Right forelimb (tissue), 1 donor: ENCODE measurements around the gene FMNL2.
"Not testable (repeated sequence)": the region's sequence is repeated elsewhere in the genome, so short reads cannot be mapped to it uniquely, and the experiment has no call there.

ENCODE experiments used
- DNase-seq: peaks from one replicate; pipeline ENCODE4 v3.0.0-alpha.2; 2018

The FMNL2 gene

DNA sequence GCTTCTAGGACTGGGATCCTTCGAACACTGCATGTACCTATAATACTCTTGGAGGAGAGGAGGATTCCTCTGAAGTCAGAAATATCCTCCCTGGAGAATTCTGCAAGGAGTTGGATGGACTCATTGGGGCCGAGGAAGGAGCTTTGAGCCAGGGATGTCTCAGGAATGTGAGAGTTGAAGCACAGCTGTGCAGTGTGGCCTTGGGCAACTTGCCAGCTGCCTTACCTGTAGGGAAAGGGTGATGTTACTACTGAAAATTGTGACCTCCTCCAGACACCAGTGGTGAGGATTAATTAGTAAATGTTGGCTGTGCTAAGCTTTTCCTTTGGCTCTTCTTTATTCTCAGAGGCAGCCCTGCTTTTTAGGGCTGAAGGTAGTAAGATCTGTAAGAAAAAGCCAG is 41.4 kb downstream of the FMNL2 start:
- no peak for DNase-seq

DNA sequence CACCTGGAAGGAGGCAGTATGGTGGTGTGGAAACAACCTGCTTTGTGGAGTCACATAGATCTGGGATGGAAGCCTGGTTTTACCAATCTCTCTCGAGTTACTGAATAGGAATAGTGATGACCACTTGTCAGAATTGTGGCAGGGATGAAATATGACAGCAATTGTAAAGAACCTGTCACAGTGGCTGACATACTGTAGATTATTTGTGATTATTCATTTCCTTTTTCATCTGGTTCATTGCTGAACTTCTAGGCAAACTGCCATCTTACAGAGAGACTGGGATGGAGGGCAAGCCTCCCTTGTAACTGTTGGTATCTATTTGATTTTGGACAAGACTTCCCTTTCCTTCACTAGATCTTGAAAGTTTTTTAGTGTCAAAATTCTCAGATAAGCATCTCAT is 42.0 kb downstream of the FMNL2 start:
- DNase-seq, result no peak

DNA sequence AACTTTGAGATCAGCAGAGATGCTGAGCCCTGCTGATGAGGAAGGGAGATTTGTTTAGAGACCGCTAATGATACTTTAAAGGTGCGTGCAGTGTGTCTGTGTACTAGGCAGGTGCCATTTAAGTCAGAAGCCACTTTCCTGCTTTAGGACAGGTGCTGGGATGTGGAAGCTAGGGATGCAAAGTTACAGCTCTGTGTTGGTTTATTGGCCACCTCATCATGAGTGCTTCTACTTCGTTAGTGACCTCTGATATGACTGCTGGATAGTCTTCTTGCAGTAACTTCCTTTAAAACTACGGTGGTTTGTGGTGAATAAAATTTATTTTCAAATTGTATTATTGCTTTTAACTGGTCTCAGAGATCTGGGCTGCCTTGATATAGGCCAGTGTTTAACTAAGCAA is 44.1 kb downstream of the FMNL2 start:
- no peak for DNase-seq

DNA sequence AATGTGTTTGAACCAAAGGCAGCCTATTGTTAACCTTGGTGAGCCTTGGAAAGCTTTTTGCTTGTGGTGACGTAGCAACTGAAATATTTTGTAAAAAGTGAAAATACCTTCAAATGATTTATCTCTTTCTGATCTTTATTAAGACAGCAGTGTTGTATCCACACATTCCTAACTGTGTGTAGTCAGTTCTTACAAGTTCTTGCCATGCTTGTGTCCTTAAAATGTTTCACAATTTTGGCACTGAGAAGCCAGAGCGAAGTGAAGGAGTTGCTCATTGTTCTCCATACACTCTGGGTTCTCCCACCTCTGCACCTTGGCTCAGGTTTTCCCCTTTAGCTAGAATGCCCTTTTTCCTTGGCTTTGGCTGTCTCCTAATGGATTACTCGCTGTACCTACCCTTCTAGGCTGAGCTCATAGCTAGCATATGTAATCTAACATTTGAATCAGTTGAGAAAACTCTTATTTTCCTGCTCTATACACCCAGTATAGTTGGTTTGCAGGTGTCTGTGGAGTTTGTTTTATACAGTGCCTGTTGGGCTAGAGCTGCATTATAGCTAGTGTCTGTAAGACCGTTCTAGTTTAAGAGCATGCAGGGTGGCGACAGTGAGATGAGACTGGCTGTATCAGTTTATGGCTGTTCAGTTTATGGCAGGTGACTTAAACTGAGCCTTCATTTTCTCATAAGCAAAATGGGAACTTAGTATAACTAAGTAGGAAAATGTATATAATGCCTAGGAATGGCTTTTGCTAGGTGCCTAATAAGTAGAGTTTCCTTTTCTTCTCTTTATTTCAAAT is 45.5 kb downstream of the FMNL2 start:
- DNase-seq, result no peak

DNA sequence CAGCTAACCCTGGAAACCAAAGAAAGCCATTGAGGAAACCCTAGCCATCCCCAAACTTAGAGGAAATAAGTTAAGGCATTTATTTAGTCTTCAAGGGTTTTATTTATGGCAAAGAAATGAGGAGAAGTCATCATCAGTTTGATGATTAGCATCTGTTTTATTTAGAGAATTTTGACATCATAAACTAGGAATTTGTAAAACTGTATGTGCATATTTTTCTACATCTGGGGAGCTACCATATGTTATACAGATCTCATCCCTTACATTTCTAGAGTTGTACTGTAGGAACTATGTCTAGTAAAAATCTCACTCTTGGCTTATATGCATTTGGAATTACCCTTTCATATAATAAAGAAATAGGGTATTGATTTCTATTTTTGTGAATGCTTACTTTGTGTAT is 48.7 kb downstream of the FMNL2 start:
- no peak for DNase-seq

DNA sequence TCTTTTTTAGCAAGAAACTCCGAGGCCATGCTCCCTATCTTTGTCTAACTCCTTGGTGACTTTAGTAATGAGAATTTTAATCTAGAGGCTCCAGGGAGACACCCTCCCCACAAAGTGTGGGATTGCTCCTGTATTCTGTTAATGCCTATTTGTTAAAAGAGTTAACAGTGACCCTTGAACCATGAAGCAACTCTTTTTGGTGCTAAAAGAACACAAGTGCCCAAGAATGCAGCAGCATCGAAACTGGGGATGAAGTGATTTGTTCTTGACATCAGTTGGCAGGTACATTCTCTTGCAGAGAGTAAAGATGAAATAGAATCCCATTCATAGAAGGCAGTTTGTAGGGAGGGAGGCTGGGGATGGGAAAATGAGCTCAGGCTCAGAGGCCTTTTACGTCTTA is 50.0 kb downstream of the FMNL2 start:
- no peak for DNase-seq

DNA sequence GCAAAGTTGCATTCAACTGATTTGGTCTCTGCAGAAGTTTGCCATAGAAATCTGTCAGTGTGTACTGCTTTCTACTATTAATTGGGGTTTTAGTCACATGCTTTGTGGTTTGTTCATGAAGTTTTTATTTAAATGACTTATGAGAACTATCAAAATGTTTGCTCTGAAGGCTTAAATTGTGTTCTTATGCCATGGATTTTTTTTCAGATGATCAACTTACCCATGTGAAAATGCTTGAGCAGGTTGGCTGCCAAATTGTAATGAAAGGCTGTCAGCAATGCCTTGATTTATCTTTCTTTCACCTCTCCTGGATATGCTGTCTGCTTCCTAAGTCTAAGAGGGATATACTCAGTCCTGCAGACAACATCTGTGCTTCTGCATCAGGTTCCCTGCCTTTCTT is 50.7 kb downstream of the FMNL2 start:
- no peak for DNase-seq

DNA sequence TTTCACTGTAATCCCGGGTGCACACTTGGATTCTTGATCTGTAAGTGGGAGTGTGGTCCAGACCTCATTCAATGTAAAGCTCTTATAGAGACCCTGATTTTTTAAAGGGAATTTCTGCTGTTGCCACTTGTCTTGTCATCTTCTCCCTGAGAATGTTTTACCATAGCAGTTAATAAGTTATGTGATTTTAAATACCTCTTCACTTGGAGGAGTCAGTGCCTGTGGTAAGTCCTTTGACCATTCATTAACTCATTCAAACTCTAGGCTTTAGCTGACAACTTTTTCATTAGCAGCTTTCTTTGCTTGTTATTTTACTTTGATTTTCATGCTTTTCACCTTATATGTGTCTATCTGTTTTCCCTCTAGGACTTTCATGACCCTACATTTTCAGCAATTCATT is 51.3 kb downstream of the FMNL2 start:
- no peak for DNase-seq

DNA sequence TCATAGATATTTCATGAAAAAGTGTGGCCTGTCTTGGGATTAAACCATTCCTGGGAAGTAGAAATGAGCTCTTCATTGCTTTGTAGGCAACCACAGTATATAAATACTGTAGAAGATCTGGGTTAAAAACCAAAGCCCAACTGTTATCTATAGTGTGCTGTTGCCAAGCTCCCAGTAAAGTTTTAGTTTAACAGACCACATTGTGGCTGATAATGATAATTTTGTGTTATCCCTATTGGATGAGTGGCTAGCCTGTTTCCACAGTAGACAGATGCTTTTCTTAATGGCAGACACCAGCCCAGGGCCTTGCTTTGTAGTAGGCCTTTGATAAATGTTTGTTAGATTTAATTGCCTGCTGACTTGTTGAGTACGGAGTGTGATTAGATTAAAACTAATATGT is 52.1 kb downstream of the FMNL2 start:
- DNase-seq, result no peak

DNA sequence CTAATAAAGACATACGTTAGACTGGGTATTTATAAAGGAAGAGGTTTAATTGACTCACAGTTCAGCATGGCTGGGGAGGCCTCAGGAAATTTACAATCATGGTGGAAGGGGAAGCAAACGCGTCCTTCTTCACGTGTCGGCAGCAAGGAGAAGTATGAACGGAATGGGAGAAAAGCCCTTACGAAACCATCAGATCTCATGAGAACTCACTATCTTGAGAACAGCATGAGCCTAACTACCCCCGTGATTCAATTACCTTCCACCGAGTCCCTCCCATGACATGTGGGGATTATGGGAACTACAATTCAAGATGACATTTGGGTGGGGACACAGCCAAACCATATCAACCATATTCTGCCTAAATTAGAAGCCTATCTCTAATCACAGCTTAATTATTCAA is 53.3 kb downstream of the FMNL2 start:
- not testable (repeated sequence) for DNase-seq

DNA sequence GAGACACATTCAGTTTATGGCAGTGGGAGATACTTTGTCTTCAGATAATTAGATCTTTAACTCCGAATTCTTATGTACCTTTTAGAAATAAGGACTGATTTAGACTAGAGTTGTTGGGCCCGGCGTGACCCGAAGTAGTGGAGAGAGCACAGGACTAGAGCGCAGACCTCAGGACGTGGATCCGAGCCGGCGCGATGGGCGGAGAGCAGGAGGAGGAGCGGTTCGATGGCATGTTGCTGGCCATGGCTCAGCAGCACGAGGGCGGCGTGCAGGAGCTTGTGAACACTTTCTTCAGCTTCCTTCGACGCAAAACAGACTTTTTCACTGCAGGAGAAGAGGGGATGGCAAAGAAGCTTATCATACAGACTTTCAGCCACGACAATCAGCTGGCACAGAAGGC is 54.5 kb downstream of the FMNL2 start:
- DNase-seq, result no peak

DNA sequence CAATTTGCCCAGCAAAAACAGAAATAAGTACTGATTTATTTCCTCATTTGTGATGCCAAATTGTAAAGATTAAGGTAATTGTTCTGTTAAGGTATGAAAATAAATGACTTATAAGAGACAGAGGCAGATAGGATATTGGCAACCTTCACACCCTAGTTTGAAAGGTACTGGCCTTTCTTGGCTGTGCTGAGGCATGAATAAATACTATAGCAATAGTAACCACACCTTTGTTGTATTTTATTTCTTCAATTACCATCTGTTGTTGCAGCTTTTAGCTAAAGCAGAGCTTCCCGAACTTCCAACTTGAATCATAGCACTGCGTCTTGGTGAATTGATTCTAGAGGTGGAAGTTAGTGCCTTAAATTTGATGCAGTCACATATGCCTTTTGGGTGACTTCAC is 55.9 kb downstream of the FMNL2 start:
- DNase-seq, result no peak

DNA sequence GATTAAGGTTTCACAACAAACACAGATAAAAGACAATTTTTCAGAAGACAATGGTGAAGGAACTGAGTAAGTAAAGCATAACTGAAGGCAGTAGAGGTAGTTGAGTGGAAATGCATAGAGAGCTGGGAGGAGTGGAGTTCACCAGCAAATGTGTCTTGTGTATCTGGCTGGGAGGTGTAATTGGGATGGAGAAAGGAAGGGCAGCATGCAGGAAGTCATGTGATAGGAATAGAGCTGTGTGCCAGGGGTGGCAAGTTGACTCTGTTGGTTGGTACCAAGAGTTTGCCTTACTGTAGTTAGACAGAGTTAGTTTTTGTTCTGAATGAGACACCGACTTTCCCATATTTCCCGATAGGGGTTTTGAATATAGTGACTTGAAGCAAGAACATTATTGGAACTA is 56.3 kb downstream of the FMNL2 start:
- no peak for DNase-seq

DNA sequence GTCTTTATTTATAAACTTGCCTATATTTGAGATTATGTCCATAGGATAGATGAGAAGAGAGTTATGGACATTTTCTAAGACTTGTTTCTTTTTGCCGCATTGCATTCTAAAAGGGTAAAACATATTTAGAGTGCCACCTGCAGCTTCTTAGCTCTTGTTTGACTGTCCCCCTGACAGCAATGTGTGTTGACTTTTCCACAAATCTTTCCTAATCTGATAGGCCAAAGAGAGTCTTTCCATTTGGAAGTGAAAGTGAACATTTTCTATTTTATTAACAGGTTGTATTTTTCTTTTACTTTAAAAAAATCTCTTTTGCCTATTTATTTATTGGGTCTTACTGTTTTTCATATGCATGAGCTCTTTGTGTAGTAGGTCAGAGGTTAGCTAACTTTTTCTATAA is 58.4 kb downstream of the FMNL2 start:
- DNase-seq, result no peak

DNA sequence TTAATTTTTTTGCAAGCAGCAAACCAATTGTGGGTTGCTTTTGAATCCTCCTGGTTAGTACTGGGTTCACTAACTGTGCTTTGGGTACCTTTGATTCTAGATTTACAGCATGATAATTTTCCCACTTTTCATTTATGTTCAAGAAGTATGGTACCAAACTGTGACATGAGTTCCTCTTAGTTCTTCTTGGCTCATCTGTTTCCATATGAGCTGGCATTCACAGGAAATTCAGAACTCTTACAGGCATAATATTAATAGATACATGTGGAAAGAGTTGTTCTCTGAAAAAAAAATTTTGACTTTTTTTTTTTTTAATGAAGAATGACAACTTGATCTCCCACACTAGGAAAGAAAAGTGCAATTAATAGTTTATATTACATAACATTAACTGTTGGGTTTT is 59.4 kb downstream of the FMNL2 start:
- no peak for DNase-seq

DNA sequence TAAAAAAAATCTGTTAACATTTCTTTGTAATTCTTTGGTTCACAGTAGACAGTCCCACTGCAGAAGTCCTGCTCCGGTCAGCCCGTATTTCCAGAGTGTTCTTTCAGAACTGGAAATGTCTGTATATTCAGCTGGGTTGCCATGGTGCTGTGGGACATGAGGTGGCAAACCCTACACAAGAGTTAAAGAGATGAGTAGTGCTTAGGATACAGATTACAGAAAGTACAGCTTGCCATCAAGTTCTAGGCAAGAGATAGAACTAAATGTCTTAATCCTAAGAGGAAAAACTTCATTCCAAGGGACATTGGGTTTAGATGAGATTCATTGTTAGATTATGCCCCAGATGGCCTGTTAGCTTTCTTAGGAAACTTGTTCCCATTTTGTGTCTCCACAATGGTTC is 60.1 kb downstream of the FMNL2 start:
- DNase-seq, result no peak

DNA sequence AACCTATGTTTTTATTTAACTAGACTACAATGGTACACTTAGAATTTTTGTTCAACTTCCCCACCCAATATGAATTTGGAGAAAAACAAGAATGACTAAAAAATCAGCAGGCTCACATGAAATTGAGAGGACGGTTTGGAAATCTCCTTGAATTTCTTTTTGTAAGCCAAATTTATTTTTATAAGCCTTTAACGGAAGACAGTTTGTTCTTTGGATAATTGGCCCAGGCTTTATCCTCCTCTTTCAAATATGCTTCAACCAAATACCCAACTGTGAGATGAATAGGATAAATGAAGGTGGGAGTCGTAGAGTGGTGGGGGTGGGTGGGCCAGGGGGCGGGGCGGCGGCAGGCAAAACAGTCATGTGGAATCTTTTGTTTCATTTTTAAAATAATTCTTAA is 60.6 kb downstream of the FMNL2 start:
- DNase-seq, result no peak

DNA sequence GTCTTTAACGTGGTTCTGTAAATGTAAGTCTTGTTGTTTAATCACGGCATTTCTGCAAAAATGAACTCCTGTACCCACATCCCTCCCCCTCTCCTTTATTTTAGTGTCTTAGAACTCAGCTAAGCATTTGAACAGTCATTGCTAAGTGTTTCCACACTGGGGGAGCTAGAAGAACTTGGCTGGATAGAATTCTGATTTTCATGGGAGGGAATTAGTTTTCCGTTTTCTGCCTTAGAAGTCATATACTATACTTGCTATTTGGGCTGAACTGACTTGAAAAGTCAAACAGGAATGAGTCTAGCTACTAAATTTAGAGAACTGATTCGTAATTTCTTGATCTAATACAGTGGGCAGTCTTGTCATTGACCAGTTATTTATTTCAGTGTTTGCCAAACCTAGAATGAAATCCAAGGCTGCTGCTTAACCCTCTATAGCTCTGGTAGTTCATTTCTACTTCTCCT is 61.1 kb downstream of the FMNL2 start:
- no peak for DNase-seq

DNA sequence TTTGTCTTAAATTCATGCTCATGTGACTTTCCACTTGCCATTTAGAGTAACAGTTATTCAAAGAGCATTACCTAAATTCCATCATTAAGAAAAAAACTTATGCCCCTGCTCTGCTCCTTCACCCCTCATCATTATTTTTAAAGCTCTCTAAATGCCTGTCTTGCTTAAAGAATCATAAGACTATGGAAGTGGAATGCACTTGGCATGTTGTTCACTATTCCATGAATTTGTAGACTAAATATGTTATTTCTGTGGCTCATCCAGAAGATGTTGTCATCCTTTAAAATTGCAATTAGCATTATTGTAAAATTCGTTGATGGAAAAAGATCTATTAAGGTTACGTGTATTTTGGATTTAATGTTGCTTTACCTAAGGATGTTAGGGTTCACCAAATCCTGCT is 61.8 kb downstream of the FMNL2 start:
- no peak for DNase-seq

DNA sequence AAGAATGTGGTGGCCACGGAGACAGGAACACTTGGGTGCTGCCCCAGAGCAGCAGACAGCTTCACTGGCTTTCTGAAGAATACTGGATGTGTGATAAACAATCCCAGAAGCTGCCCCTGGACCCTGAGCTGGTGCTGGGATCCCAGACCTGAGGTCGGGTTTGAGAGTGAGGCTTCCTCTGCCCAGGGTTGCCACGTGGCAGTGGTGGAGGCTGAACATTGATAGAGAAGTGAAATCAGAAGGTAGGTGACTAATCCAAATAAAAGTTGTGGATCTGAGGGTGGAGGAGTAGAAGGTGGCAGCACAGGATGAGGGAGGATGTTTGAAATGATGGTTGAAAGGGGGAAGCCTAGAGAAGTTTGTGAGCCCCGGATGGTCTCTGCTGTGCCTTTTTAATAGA is 64.0 kb downstream of the FMNL2 start:
- no peak for DNase-seq

DNA sequence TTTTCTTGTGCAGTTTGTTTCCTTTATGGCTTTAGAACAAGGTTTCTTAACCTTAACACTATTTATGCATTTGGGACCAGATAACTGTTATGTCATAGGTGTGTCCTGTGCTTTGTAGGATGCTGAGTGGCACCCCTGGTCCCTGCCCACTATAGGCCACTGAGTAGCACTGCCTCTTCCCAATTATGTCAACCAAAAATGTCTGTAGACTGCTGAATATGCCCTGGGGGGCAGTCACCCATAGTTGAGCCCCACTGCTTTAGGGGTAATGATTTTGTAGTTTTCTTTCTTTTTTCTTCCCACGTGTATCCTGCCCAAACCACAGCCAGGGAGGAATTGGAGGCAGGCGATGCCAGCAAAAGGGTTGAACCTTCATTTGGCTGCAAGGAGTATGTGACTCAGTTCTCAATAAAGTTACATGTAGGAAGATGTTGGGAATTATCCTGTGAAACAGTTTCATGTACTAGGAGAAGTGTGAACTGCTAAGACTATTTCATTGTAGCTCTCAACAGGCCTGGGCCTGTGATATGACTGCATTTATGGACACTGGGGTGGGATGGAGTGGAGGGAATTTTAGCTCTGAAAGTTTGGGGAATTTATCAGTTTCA is 65.7 kb downstream of the FMNL2 start:
- DNase-seq, result no peak

DNA sequence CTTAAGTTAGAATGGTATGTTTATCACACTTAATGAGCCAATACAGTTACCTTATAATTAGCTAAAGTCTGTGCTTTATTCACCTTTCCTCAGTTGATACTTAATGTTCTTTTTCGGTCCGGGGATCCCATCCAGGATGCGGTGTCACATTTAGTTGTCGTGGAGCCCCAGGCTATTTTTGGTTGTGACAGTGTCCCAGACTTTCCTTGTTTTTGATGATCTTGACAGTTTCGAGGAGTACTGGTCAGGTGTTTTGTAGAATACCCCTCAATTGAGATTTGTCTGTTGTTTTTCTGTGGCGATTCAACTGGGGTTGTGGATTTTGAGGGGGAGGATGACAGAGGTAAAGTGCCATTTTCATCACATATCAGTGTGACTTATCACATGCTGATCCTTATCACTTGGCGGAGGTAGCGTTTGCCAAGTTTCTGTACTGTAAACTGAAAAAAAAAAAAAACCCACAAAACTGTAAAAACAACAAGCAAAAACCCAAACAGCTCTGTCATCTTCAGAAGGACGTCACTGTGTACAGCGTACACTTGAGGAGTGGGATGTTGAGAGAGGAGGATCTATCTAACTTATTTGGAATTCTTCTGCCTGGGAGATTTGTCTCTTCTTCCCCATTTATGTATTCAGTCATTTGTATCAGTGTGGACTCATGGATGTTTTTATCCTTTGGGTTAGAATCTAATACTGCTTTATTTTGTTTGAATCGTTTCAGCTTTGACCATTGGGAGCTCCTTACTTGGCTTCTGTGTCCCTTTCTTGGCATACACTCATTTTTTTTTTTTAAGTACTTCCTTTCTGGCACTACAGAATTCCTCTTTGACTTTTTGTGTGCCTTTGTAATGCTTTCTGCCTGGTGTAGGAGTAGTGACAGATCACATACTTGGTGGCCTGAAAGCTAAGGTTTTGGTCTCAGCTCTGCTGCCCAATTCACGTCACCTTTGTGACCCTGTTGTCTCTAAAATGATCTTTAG is 68.1 kb downstream of the FMNL2 start:
- DNase-seq, result no peak
